Measurements from ENCODE around the gene OPRD1.

DNA sequence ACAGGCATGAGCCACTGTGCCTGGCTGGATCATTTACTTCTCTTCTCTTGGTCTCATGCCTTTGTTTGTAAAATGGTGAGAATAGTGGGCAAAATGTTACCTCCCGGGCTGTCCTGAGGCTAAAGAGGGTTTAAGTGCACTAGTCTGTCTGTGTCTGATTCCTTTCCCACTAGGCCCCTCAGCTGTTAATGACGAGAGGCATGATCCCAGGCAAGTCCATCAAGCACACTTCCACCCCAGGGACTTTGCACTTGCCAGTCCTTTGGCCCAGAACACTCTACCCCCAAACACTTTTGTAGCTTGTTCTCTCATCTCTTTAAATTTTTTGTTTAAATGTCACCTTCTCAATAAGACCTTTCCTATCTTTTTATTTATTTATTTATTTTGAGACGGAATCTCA is 88.6 kb downstream of the OPRD1 start:
- TF ChIP-seq, protein P1, sequence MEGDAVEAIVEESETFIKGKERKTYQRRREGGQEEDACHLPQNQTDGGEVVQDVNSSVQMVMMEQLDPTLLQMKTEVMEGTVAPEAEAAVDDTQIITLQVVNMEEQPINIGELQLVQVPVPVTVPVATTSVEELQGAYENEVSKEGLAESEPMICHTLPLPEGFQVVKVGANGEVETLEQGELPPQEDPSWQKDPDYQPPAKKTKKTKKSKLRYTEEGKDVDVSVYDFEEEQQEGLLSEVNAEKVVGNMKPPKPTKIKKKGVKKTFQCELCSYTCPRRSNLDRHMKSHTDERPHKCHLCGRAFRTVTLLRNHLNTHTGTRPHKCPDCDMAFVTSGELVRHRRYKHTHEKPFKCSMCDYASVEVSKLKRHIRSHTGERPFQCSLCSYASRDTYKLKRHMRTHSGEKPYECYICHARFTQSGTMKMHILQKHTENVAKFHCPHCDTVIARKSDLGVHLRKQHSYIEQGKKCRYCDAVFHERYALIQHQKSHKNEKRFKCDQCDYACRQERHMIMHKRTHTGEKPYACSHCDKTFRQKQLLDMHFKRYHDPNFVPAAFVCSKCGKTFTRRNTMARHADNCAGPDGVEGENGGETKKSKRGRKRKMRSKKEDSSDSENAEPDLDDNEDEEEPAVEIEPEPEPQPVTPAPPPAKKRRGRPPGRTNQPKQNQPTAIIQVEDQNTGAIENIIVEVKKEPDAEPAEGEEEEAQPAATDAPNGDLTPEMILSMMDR (IDR thresholded peaks at IDR 0.05), result no peak
- TF ChIP-seq POLR2A (IDR thresholded peaks at IDR 0.05) (no peak), POLR2AphosphoS5 (IDR thresholded peaks at IDR 0.05) (no peak), EP300 (IDR thresholded peaks at IDR 0.05) (no peak)

All from stomach (tissue), 4 donors.